Activated T-cell treated with anti-CD3 and anti-CD28 coated beads for 48 hours (primary cell): ENCODE measurements around the gene EIF4E1B.
"Not testable (repeated sequence)": the region's sequence is repeated elsewhere in the genome, so short reads cannot be mapped to it uniquely, and the experiment has no call there.

Experiments
- DNase-seq: peaks from one replicate; pipeline ENCODE4 v3.0.0-alpha.2; 2020; ENCODE audit warnings: low read depth

Gene EIF4E1B

GRCh38 chr5:176629853-176630680 is at the start of gene EIF4E1B, which contains the start of gene SNCB:
TSS of gene EIF4E1B (plus strand) at chr5:176630675. CDS start at chr5:176642788, 12,113 bp downstream.
TSS of gene SNCB (minus strand) at chr5:176630534. CDS start at chr5:176629654, 880 bp downstream.
- peak; percentile 66 for DNase-seq

GRCh38 chr5:176581361-176581760 is 49.1 kb upstream of the EIF4E1B start:
- DNase-seq, result no peak

GRCh38 chr5:176583076-176583475 is 47.4 kb upstream of the EIF4E1B start:
- no peak for DNase-seq

DNA sequence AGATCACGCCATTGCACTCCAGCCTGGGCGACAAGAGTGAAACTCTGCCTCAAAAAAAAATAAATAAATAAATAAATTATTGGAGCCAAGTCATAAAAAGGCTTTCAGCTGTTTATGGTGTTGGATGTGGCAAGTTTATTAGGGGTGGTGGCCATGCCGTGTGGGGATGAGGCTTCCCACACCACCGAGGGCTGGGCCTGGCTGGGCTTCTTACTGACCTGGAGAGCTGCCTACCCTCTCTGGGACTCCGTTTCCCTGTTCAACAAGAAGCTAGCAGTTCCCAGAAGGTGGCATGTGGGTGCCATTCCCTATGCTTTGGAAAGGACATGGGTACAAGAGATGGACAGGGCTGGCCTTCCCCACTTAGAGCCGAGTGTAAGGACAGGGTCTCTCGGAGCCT is 43.1 kb upstream of the EIF4E1B start:
- no peak for DNase-seq

DNA sequence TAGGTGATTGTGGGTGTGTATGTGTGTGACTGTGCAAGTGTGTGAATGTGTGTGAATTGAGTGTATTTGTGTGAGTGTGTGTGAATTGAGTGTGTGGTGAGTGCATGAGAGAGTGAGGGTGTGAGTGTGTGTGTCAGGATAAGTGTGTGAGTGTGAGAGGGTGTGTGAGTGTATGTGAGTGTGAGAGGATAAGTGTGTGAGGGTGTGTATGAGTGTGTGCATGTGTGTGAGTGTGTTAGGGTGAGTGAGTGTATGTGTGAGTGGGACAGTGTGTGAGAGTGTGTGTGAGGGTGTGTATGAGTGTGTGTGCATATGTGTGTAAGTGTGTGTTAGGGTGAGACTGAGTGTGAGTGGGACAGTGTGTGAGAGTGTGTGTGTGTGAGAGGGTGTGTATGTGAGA is 42.2 kb upstream of the EIF4E1B start:
- no peak for DNase-seq

DNA sequence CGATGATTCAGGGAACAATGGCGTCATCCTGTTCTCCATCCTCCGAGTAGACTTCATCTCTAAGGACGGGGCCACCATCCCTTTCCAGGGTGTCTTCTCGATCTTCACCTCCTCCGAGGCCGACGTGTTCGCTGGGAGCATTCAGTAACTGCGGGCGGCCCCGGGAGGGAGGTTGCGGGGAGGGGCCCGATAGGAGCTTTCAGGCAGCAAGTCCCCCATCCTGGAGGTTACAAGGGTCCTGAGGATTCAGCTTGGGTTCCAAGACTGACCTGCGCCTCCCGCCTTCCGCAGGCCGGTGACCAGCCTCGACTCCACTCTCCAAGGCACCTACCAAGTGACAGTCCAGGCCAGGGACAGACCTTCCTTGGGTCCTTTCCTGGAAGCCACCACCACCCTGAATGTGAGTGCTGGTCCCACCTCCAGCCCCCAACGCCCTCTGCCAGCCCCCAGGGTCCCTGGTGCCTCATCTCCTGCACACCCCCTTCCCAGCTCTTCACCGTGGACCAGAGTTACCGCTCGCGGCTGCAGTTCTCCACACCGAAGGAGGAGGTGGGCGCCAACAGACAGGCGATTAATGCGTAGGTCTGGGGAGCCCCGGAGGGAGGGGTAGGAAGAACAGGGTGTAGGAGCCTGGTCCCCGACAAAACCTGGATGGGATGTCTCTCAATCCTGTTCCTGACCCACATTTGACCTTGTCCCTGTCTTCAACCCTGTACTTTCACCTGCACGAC is 41.3 kb upstream of the EIF4E1B start:
- no peak for DNase-seq

DNA sequence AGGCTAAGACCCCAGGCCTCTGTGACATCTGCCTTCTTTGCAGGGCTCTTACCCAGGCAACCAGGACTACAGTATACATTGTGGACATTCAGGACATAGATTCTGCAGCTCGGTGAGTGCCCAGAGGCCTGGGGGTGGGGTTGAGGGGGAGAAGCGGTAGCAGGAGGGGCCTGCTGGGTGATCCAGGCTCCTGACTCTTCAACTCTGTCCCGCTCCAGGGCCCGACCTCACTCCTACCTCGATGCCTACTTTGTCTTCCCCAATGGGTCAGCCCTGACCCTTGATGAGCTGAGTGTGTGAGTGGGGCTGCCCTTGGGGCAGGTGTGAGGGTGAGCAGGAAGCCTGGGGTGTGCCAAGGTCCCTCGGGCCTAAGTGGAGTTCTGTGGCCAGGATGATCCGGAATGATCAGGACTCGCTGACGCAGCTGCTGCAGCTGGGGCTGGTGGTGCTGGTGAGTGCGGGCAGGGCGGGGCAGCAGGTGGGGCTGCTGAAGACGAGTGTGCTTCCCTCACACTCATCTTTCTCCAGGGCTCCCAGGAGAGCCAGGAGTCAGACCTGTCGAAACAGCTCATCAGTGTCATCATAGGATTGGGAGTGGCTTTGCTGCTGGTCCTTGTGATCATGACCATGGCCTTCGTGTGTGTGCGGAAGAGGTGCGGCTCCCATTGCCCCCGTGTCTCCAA is 40.3 kb upstream of the EIF4E1B start:
- no peak for DNase-seq

- not testable (repeated sequence) for DNase-seq
Measured at GRCh38 chr5:176591667-176592066, 38.8 kb upstream of the EIF4E1B start.

GRCh38 chr5:176592573-176592972 is 37.9 kb upstream of the EIF4E1B start:
- DNase-seq, result no peak

GRCh38 chr5:176593273-176593869 is 37.1 kb upstream of the EIF4E1B start:
- DNase-seq, result no peak

DNA sequence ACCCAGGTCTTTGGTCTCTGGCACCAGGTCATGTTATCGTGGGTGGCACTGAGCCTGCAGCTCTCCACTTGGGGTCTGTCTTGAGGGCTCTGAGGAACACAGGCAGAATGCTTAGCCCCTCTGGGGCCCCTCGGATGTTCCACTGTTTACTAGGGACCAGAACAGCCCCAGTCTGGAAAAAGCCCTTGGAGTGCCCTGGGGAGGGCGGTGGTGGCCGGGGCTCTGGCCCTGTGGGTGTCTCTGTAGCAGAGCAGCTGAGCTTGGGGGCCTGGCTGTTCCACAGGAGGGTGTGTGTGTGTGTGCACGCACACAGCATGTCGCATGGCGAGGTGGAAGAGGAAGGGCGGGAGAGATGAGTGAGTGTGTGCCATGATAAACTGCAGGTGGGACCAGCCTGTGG is 35.9 kb upstream of the EIF4E1B start:
- DNase-seq, result no peak

GRCh38 chr5:176595386-176595943 is 35.0 kb upstream of the EIF4E1B start:
- no peak for DNase-seq

DNA sequence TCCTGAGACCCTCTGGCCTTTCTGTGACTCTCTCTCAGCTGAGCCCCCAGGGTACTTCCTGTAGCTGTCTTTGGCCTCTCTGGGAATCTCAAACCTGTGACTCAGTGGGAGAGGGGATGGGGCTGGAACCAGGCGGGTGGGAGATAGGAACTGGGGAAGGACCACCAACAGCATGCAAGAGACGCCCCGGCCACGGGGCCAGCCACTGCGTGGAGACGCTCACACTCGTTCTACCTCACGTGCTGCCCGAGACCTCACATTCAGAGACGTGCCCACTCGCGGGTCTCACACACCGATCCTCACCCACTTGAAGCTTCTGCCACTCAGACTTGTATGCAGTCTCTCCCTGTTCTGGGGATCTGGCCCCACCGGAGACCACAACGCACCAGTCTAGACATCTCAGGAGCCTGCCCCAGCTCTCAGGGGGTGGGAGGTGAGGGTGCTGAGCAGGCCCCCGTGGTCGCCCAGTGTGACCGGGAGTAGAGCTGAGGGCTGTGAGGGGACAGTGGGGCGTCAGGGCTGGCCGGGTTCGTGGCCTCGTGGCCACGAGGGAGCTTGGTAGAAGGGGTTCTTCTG is 34.3 kb upstream of the EIF4E1B start:
- DNase-seq, result no peak

- DNase-seq, result peak; percentile 63
Measured at GRCh38 chr5:176596689-176597416, 33.6 kb upstream of the EIF4E1B start.

DNA sequence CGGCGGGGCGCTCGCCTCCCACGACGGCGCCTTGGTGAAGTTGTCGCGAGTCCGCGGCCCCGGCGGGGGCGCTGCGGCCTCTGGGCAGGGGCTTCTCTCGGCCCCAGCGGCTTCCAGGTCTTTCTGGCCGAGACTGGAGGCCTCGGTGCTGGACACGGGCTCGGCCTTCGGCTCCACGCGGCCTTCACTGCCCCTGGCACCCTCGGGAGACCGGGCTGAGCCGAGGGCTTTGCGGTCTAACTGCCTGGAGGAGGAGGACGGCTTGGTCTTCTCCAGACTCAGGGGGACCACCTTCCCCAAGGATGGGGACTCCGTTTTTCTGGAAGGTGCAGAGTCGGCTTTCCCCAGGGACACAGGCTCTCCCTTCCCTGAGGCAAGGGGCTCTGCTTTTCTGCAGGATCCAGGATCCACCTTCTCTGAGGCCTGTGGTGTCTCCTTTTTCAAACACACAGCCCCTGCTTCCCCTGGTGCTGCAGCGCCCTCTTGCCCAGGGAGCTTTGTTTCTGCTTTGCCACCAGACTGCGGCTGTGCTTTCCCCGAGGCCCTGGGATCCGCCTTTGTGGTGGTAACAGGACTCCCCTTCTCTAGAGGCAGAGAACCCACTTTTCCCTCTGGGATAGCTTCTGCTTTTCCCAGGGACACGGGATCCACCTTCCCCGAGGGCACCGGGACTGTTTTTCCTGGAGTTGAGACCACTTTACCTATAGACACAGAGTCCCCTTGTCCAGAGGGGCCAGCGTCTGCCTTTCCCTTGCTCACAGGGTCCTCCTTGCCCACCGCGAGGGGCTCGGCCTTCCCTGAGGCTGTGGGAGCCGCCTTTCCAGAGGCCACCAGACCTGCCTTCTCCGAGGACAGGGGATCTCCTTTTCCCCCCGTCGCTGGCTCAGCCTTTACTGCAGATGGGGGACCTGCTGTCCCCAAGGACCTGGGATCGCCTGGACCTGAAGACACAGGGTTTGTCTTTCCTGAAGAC is 32.8 kb upstream of the EIF4E1B start:
- no peak for DNase-seq

DNA sequence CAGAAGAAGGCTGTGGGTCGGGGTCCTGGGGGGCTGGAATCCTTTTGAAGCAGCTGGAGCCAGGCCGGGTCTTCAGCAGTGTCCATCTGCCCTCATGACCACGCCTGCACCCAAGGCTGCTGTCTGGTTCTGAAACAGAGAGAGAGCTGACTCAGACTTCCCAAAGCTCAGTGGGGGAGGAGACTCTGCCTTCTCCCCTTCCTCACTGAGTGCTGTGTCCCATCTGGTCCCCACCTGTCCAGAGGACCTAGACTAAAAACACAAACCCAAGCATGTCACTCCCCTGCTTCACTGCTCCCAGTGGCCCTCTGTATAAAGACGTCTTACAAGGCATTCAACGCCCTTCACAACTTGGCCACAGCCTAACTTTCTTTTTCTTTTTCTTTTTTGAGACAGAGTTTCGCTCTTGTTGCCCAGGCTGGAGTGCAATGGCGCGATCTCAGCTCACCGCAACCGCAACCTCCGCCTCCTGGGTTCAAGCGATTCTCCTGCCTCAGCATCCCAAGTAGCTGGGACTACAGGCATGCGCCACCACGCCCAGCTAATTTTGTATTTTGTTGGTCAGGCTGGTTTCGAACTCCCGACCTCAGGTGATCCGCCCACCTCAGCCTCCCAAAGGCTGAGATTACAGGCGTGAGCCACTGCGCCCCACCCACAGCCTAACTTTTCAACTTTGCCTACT is 30.6 kb upstream of the EIF4E1B start:
- not testable (repeated sequence) for DNase-seq

GRCh38 chr5:176601901-176602482 is 28.5 kb upstream of the EIF4E1B start:
- DNase-seq, result no peak

DNA sequence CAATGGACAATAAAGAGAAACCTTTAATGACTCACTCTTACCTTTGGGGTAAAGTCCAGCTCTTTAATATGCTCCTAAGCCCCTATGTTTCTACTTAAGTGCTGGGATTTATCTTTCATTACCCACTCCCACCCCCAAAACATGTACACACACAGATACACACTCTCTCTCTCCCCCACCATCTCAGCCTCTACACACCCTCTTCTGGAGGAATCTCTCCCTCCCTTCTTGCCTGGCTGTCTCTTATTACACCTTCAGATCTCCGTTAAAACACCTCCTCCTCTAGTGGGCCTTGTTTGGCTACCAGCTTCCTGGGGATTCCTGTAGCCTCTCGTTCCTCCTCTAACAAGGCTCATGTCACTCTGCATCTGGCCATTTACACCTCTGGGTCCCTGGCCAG is 27.4 kb upstream of the EIF4E1B start:
- no peak for DNase-seq

- DNase-seq, result no peak
Measured at GRCh38 chr5:176606032-176606431, 24.4 kb upstream of the EIF4E1B start.
